ENCODE data around the gene WDR17. TPM values are rescaled to one million over a fixed set of nuclear protein-coding genes. Genes with fewer than 3 reads are reported as not detected.
A peak's percentile ranks its signal among the peaks of the same experiment; 100 is the strongest.

The WDR17 gene
- total and polyA plus RNA-seq, 2 of the 8 experiments (the other 6 are each of a cell fraction or from before 2014, with no cell fraction given), result 1.4 to 3.3 TPM

- CTCF ChIA-PET (ENCODE audit: partially characterized antibody), result interaction anchor here (0.7 to 2.6 kb wide), 5 partner anchors 9 to 1132 kb away, joined by 3 to 6 read pairs (median 3); no protein-coding TSS in a partner anchor
- no peaks in the 10 kb centered on the region for H4K20me1 ChIP-seq (replicated peaks in 1 of 2; ENCODE audit: control insufficient read depth in 1 of 2, insufficient read depth in 2 of 2, low read length in 2 of 2)
- no peak within 1 kb of the TSS for H4K5ac ChIP-seq (ENCODE audit: insufficient read length, low read depth, low read length)
- no peak within 1 kb of the TSS for H3K4ac ChIP-seq (replicated peaks; ENCODE audit: insufficient read length, low read depth, low read length)
- no peaks in the 10 kb centered on the region for H3K79me2 ChIP-seq (ENCODE audit: control insufficient read depth in 1 of 2, insufficient read depth in 2 of 2, low read length in 2 of 2)
- no peaks in the 10 kb centered on the region for H3K36me3 ChIP-seq (ENCODE audit: control insufficient read depth in 2 of 4, insufficient read depth in 4 of 4, low read length in 3 of 4)
- H3K23me2 ChIP-seq (ENCODE audit: low read depth, low read length), result peaks cover 2% of the 10 kb centered on the region; the same call in 1 of the 2 replicates
- POLR2A ChIA-PET (ENCODE audit: partially characterized antibody), result interaction anchor here (1.1 kb wide), 1 partner anchor 124 kb away, joined by 3 read pairs; the partner anchor contains the start of gene SPCS3
- peak within 1 kb of the TSS; percentile 97 for H2AFZ ChIP-seq (ENCODE audit: low read length)
- no peak within 1 kb of the TSS for H3K27ac ChIP-seq (ENCODE audit: low read depth, low read length)
- peak within 1 kb of the TSS; percentile 38 to 72 (median 68); a peak in 7 of 8 replicates for H3K4me3 ChIP-seq (ENCODE audit: extremely low read depth in 1 of 4, insufficient read depth in 2 of 4, low read depth in 3 of 4, low read length in 4 of 4)
- no peak within 1 kb of the TSS for H3K14ac ChIP-seq (ENCODE audit: insufficient read length)
- no peaks in the 10 kb centered on the region for H3K9me3 ChIP-seq (ENCODE audit: insufficient read depth in 2 of 2, low read depth in 1 of 2, low read length in 1 of 2)
- FAIRE-seq, result peak; percentile 63
- peak within 1 kb of the TSS in 1 of 4 experiments; percentile 31; a peak in 1 of 7 replicates for H3K9ac ChIP-seq (replicated peaks in 1 of 4; ENCODE audit: extremely low read depth in 1 of 4, low read depth in 3 of 4, low read length in 3 of 4)
- no peak within 1 kb of the TSS for H2BK120ac ChIP-seq (replicated peaks; ENCODE audit: low read depth, low read length)
- H3K27me3 ChIP-seq (replicated peaks in 1 of 4; ENCODE audit: control insufficient read depth in 3 of 4, extremely low read depth in 1 of 4, insufficient read depth in 3 of 4, low read length in 3 of 4), result no peaks in the 10 kb centered on the region
- no peak within 1 kb of the TSS for H2BK12ac ChIP-seq (ENCODE audit: low read depth, low read length)
- H3K79me1 ChIP-seq (ENCODE audit: low read depth, low read length), result no peaks in the 10 kb centered on the region
- no peak within 1 kb of the TSS for H2BK5ac ChIP-seq (ENCODE audit: low read depth, low read length)
- H2BK15ac ChIP-seq (ENCODE audit: low read length), result no peak within 1 kb of the TSS
- H3K18ac ChIP-seq (ENCODE audit: extremely low read depth, low read length), result no peak within 1 kb of the TSS
- H3K4me1 ChIP-seq (replicated peaks in 1 of 4; ENCODE audit: control insufficient read depth in 3 of 4, insufficient read depth in 4 of 4, low read length in 3 of 4), result peaks cover 0 to 8% (median 1%) of the 10 kb centered on the region in 4 experiments; a peak in 4 of 7 replicates
- WGBS, 2 experiments (ENCODE audit: extremely low coverage in 1 of 2, insufficient coverage in 1 of 2, insufficient read length in 1 of 2, insufficient replicate concordance in 2 of 2, low coverage in 1 of 2, low lambda C conversion rate in 2 of 2, missing lambda C conversion rate in 1 of 2), result 5% methylated on average over 45 of the region's 45 CpGs; no CpG with 5 or more reads in 1 of the 2 experiments
- H3K56ac ChIP-seq (replicated peaks; ENCODE audit: insufficient read length, low read depth, low read length), result no peak within 1 kb of the TSS
- no peak within 1 kb of the TSS for H4K91ac ChIP-seq (replicated peaks; ENCODE audit: insufficient read length, low read length)
- no peak within 1 kb of the TSS for H2AK5ac ChIP-seq (ENCODE audit: low read depth, low read length)
- H3K4me2 ChIP-seq (ENCODE audit: insufficient read depth in 1 of 2, low read depth in 2 of 2, low read length in 2 of 2), result peak within 1 kb of the TSS; percentile 60 to 94
- H2BK20ac ChIP-seq (ENCODE audit: low read length), result no peak within 1 kb of the TSS
- peak within 1 kb of the TSS; percentile 80; the same call in 1 of the 2 replicates for H4K8ac ChIP-seq (ENCODE audit: extremely low read depth, insufficient read depth, low read length)
- H3K23ac ChIP-seq (ENCODE audit: insufficient read length), result no peak within 1 kb of the TSS
- peak; percentile 76 to 92 for DNase-seq (ENCODE audit: low read depth in 1 of 2, low spot score in 2 of 2)
- TF ChIP-seq MAX (IDR thresholded peaks at IDR 0.05) (peak; percentile 52; the same call in 1 of the 2 replicates), POU5F1 (IDR thresholded peaks at IDR 0.05; ENCODE audit: low read depth, low read length) (no peak), POLR2AphosphoS5 (IDR thresholded peaks at IDR 0.05; ENCODE audit: low read depth, low read length) (peak; percentile 66), CEBPB (IDR thresholded peaks at IDR 0.05; ENCODE audit: low read depth, low read length) (no peak), PHF8 (conservative IDR thresholded peaks at IDR 0.05; ENCODE audit: low read depth, low read length) (peak; percentile 45), ZNF274 (IDR thresholded peaks at IDR 0.05; ENCODE audit: borderline replicate concordance, extremely low read depth, low read length) (no peak), SRF (IDR thresholded peaks at IDR 0.05; ENCODE audit: low read depth, low read length) (no peak), ASH2L (IDR thresholded peaks at IDR 0.05; ENCODE audit: low read length) (peak; percentile 68), SIN3A (conservative IDR thresholded peaks at IDR 0.05 in 1 of 2, IDR thresholded peaks at IDR 0.05 in 1 of 2; ENCODE audit: low read depth in 1 of 2, low read length in 2 of 2) (peak; percentile 98 to 100), RBBP5 (IDR thresholded peaks at IDR 0.05; ENCODE audit: borderline replicate concordance, low read depth, low read length) (peak; percentile 68)
Measured at GRCh38 chr4:176195184-176195978, 129.7 kb downstream of the WDR17 start, which contains the start of gene SPATA4. TSS of gene SPATA4 (minus strand) at chr4:176195585. CDS start at chr4:176195562, 23 bp downstream.
